Skeletal muscle cell (primary cell): ENCODE results near the gene PELO.
A peak's percentile ranks its signal among the peaks of the same experiment; 100 is the strongest.
"Not testable (repeated sequence)": the region's sequence is repeated elsewhere in the genome, so short reads cannot be mapped to it uniquely, and the experiment has no call there.

Experiments used
- DNase-seq: peaks from one replicate; pipeline ENCODE4 v3.0.0-alpha.2; 2010; ENCODE audit warnings: low read depth
- H3K4me3 ChIP-seq: 2 replicates; pipeline ENCODE4 v1.5.1; 2011; ENCODE audit warnings: low read depth, mild to moderate bottlenecking, control low read depth, low read length, moderate library complexity

Gene PELO

GRCh38 chr5:52787600-52788504 is at the start of gene PELO, which contains the start of gene ITGA1:
TSS of gene PELO (plus strand) at chr5:52787916. CDS start at chr5:52800395, 12,479 bp downstream.
TSS of gene ITGA1 (plus strand) at chr5:52787916. CDS start at chr5:52788354, 438 bp downstream.
- peak; percentile 49 for DNase-seq
- H3K4me3 ChIP-seq, result peak within 1 kb of the TSS; percentile 61

GRCh38 chr5:52738095-52738506 is 49.6 kb upstream of the PELO start:
- no peak overlapping the region for H3K4me3 ChIP-seq
- DNase-seq, result no peak

GRCh38 chr5:52740007-52740406 is 47.7 kb upstream of the PELO start:
- no peak for DNase-seq
- no peak overlapping the region for H3K4me3 ChIP-seq

GRCh38 chr5:52743012-52743411 is 44.7 kb upstream of the PELO start:
- no peak overlapping the region for H3K4me3 ChIP-seq
- DNase-seq, result no peak

- DNase-seq, result no peak
- H3K4me3 ChIP-seq, result no peak overlapping the region
These were observed 44.2 kb upstream of the PELO start for GRCh38 chr5:52743529-52743928.

- no peak overlapping the region for H3K4me3 ChIP-seq
- DNase-seq, result peak; percentile 37
These were observed 43.7 kb upstream of the PELO start for GRCh38 chr5:52743970-52744369.

GRCh38 chr5:52744867-52745458 is 42.8 kb upstream of the PELO start:
- H3K4me3 ChIP-seq, DNase-seq: not testable (repeated sequence)

- no peak overlapping the region for H3K4me3 ChIP-seq
- DNase-seq, result no peak
These were observed 41.2 kb upstream of the PELO start for GRCh38 chr5:52746539-52746938.

- no peak overlapping the region for H3K4me3 ChIP-seq
- no peak for DNase-seq
These were observed 39.1 kb upstream of the PELO start for GRCh38 chr5:52748590-52748989.

- no peak overlapping the region for H3K4me3 ChIP-seq
- no peak for DNase-seq
These were observed 38.0 kb upstream of the PELO start for GRCh38 chr5:52749666-52750065.

- DNase-seq, result no peak
- no peak overlapping the region for H3K4me3 ChIP-seq
These were observed 36.6 kb upstream of the PELO start for GRCh38 chr5:52751137-52751536.

- no peak overlapping the region for H3K4me3 ChIP-seq
- DNase-seq, result no peak
These were observed 33.7 kb upstream of the PELO start for GRCh38 chr5:52754051-52754450.

- no peak for DNase-seq
- H3K4me3 ChIP-seq, result no peak overlapping the region
These were observed 30.2 kb upstream of the PELO start for GRCh38 chr5:52757527-52757926.

- no peak for DNase-seq
- H3K4me3 ChIP-seq, result no peak overlapping the region
These were observed 29.7 kb upstream of the PELO start for GRCh38 chr5:52758014-52758413.

- no peak for DNase-seq
- H3K4me3 ChIP-seq, result no peak overlapping the region
These were observed 28.4 kb upstream of the PELO start for GRCh38 chr5:52759331-52759730.

- DNase-seq, result no peak
- H3K4me3 ChIP-seq, result no peak overlapping the region
These were observed 26.9 kb upstream of the PELO start for GRCh38 chr5:52760695-52761366.

GRCh38 chr5:52767217-52767743 is 20.4 kb upstream of the PELO start:
- H3K4me3 ChIP-seq, result no peak overlapping the region
- DNase-seq, result no peak

GRCh38 chr5:52767766-52768480 is 19.8 kb upstream of the PELO start:
- no peak for DNase-seq
- H3K4me3 ChIP-seq, result no peak overlapping the region

GRCh38 chr5:52769061-52769460 is 18.7 kb upstream of the PELO start:
- H3K4me3 ChIP-seq, result no peak overlapping the region
- no peak for DNase-seq
